Gastrocnemius medialis (tissue), 4 donors: ENCODE results near the gene NOS2. TPM values are rescaled to one million over a fixed set of nuclear protein-coding genes. Genes with fewer than 3 reads are reported as not detected.

Experiments
- ATAC-seq, 2 donors: fragments of 150-250 bp; one replicate each; pipeline ENCODE4 v1.9.1; 2016
- DNase-seq, 2 donors: peaks; one replicate each; pipeline ENCODE4 v3.0.0-alpha.2; 2019
- H3K27ac ChIP-seq, 4 donors: fragments of 200-600 bp; sonication (generic); 1 replicate in 1 of 4; 2 replicates in 3 of 4; pipeline ENCODE4 v1.5.1; 2016 to 2018; ENCODE audit warnings: mild to moderate bottlenecking in 2 of 4, moderate library complexity in 1 of 4
- H3K27me3 ChIP-seq, 3 donors: fragments of 200-600 bp; sonication (generic) in 2 of 3; 1 replicate in 1 of 3; 2 replicates in 2 of 3; pipeline versions ENCODE4 v1.5.1 to v1.6.0; 2016 to 2019; ENCODE audit warnings: mild to moderate bottlenecking in 1 of 3, moderate library complexity in 1 of 3
- H3K36me3 ChIP-seq, 2 donors: fragments of 200-600 bp; sonication (generic) in 1 of 2; one replicate each; pipeline ENCODE4 v1.5.1; 2017 to 2018
- H3K4me1 ChIP-seq, 2 donors: fragments of 200-600 bp; sonication (generic) in 1 of 2; one replicate each; pipeline ENCODE4 v1.5.1; 2016 to 2017; ENCODE audit warnings: mild to moderate bottlenecking in 2 of 2
- H3K4me3 ChIP-seq, 4 donors: fragments of 200-600 bp; sonication (generic) in 3 of 4; 1 replicate in 1 of 4; 2 replicates in 3 of 4; pipeline ENCODE4 v1.5.1; 2016 to 2019; ENCODE audit warnings: mild to moderate bottlenecking in 2 of 4
- H3K9me3 ChIP-seq, 3 donors: fragments of 200-600 bp; sonication (generic) in 2 of 3; 1 replicate in 1 of 3; 2 replicates in 2 of 3; pipeline ENCODE4 v1.5.1; 2016 to 2019
- POLR2A ChIP-seq, 2 donors: fragments of 450-650 bp; IDR thresholded peaks; one replicate each; pipeline ENCODE4 v1.6.1; 2017; ENCODE audit warnings: antibody characterized with exemption in 2 of 2, mild to moderate bottlenecking in 2 of 2, moderate library complexity in 2 of 2
- in situ Hi-C, 4 donors: fragments of 200-750 bp; cut with MboI; loops; one replicate each; pipeline versions ENCODE4 v1.15.0 to v1.8.0; 2017; ENCODE audit warnings: low sequenced_read_pairs in 4 of 4
- intact Hi-C: fragments of 100-400 bp; cut with DNase I; formaldehyde crosslinking; loops from one replicate; pipeline ENCODE4 v1.15.1; 2023; ENCODE audit warnings: low total_unique reads
- total RNA-seq, 4 donors: library from RNA; depleted of rRNA; stranded (reverse); fragments of >200 nt; gene quantifications; one replicate each; pipeline versions ENCODE4 v1.1.0 to v1.2.3, GENCODE V29; 2016
- TF ChIP-seq, protein P1 (sequence below), 5 experiments: fragments of 450-650 bp in 3 of 5; fragments of 200-600 bp in 2 of 5; sonication (generic) in 2 of 5; IDR thresholded peaks in 4 of 5; conservative IDR thresholded peaks in 1 of 5; 1 replicate in 4 of 5; 2 replicates in 1 of 5; pipeline ENCODE4 v1.5.1; 2016 to 2019; ENCODE audit warnings: antibody characterized with exemption in 5 of 5, mild to moderate bottlenecking in 3 of 5, moderate library complexity in 3 of 5

Gene NOS2
- total RNA-seq, 4 donors from 2014 or later = 0.07 to 0.68 (median 0.31) TPM; not detected in 1

GRCh38 chr17:27818401-27819105 is 18.2 kb upstream of the NOS2 start:
- Histone ChIP-seq H3K27me3 (no peaks in the 10 kb centered on the region), H3K27ac (no peak overlapping the region), H3K4me3 (no peak overlapping the region), H3K4me1 (no peaks in the 10 kb centered on the region), H3K9me3 (no peaks in the 10 kb centered on the region), H3K36me3 (no peaks in the 10 kb centered on the region)
- in situ Hi-C loops = no loop called here
- TF ChIP-seq, protein P1, sequence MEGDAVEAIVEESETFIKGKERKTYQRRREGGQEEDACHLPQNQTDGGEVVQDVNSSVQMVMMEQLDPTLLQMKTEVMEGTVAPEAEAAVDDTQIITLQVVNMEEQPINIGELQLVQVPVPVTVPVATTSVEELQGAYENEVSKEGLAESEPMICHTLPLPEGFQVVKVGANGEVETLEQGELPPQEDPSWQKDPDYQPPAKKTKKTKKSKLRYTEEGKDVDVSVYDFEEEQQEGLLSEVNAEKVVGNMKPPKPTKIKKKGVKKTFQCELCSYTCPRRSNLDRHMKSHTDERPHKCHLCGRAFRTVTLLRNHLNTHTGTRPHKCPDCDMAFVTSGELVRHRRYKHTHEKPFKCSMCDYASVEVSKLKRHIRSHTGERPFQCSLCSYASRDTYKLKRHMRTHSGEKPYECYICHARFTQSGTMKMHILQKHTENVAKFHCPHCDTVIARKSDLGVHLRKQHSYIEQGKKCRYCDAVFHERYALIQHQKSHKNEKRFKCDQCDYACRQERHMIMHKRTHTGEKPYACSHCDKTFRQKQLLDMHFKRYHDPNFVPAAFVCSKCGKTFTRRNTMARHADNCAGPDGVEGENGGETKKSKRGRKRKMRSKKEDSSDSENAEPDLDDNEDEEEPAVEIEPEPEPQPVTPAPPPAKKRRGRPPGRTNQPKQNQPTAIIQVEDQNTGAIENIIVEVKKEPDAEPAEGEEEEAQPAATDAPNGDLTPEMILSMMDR (IDR thresholded peaks at IDR 0.05 in 4 of 5, conservative IDR thresholded peaks at IDR 0.05 in 1 of 5) = no peak
- TF ChIP-seq POLR2A (IDR thresholded peaks at IDR 0.05) = no peak
- intact Hi-C loops = no loop called here
- DNase-seq (no peak), ATAC-seq (no peak)

DNA sequence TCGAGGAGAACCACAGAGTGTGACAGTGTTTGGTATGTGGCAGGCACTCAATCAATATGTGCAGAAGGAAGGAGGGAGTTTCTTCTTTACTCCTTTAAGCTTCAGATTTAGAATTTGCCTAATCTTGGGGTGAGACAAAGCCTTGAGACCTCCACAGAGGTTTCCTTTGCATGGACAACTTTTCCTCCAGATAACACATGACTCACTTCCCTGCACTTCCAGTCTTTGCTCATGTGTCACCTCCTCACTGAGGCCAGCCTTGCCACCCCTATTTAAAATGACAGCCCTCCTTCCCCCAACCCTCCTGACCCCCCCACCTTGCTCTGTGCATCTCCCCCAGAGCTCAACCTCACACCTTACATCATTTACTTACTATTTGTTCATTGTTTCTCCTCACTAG is 17.4 kb upstream of the NOS2 start:
- H3K27ac ChIP-seq = no peak overlapping the region
- TF ChIP-seq, protein P1 (IDR thresholded peaks at IDR 0.05 in 4 of 5, conservative IDR thresholded peaks at IDR 0.05 in 1 of 5) = no peak
- no peak for TF ChIP-seq POLR2A (IDR thresholded peaks at IDR 0.05)

GRCh38 chr17:27816946-27817345 is 16.6 kb upstream of the NOS2 start:
- no peaks in the 10 kb centered on the region for H3K36me3 ChIP-seq
- H3K27me3 ChIP-seq = no peaks in the 10 kb centered on the region
- intact Hi-C loops (no loop called here), in situ Hi-C loops (no loop called here)
- no peak for TF ChIP-seq POLR2A (IDR thresholded peaks at IDR 0.05)
- TF ChIP-seq, protein P1 (IDR thresholded peaks at IDR 0.05 in 4 of 5, conservative IDR thresholded peaks at IDR 0.05 in 1 of 5) = no peak
- no peak for ATAC-seq
- DNase-seq = no peak
- H3K4me1 ChIP-seq = no peaks in the 10 kb centered on the region
- H3K9me3 ChIP-seq = no peaks in the 10 kb centered on the region
- no peak overlapping the region for H3K27ac ChIP-seq
- H3K4me3 ChIP-seq = no peak overlapping the region

More for the DNA sequence above, 17.4 kb upstream of the NOS2 start:
- in situ Hi-C loops (no loop called here), intact Hi-C loops (no loop called here)
- DNase-seq (no peak), ATAC-seq (no peak)
- Histone ChIP-seq H3K36me3 (no peaks in the 10 kb centered on the region), H3K27me3 (no peaks in the 10 kb centered on the region), H3K9me3 (no peaks in the 10 kb centered on the region), H3K4me3 (no peak overlapping the region), H3K4me1 (no peaks in the 10 kb centered on the region)

DNA sequence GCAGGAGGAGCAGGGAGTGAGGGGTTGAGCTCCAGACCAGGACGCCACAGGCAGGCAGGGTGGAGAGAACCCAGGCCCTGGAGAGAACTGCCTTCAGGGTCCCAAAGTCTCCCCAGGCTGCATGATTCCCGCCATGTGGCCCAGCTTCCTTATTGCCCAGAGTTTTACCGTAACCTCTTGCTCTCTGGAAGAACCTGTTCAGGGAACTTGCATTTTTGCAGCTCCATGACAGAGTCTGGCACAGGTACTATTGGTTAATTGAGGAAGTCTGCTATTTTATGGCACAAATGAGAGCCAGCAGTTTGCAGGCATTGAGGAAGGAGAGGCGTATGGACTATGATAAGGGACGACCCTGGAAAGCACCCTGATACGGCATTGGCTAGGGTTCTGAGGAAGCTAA is 11.6 kb upstream of the NOS2 start:
- Histone ChIP-seq H3K4me1 (peaks cover 0 to 2% of the 10 kb centered on the region in 2 donors), H3K36me3 (no peaks in the 10 kb centered on the region), H3K27ac (no peak overlapping the region), H3K4me3 (no peak overlapping the region), H3K9me3 (no peaks in the 10 kb centered on the region), H3K27me3 (no peaks in the 10 kb centered on the region)
- intact Hi-C loops = no loop called here
- DNase-seq (no peak), ATAC-seq (no peak)
- TF ChIP-seq, protein P1 (IDR thresholded peaks at IDR 0.05 in 4 of 5, conservative IDR thresholded peaks at IDR 0.05 in 1 of 5) = no peak
- TF ChIP-seq POLR2A (IDR thresholded peaks at IDR 0.05) = no peak
- in situ Hi-C loops = no loop called here
